OCI-LY3 (cell line): ENCODE measurements around the gene HIPK2.

ENCODE experiments used
- H2AFZ ChIP-seq: fragments of 200-600, 300-600 bp; shearing (Covaris generic); 2 replicates; pipeline ENCODE4 v1.6.0; 2014; ENCODE audit warnings: antibody characterized with exemption, low read depth, low read length
- H3K27ac ChIP-seq: fragments of 200-600, 300-600 bp; sonication (generic); 2 replicates; pipeline ENCODE4 v1.5.1; 2014; ENCODE audit warnings: mild to moderate bottlenecking, low read length, moderate library complexity, mixed read lengths
- H3K27me3 ChIP-seq: fragments of 200-600, 300-600 bp; sonication (generic); 2 replicates; pipeline ENCODE4 v1.6.1; 2014; ENCODE audit warnings: low read depth, low read length, mixed read lengths
- H3K36me3 ChIP-seq: fragments of 200-600, 300-600 bp; sonication (generic); replicated peaks from 2 replicates; pipeline ENCODE3; 2014; ENCODE audit warnings: low read depth, low read length, mixed read lengths
- H3K4me1 ChIP-seq: fragments of 300-600, 200-600 bp; sonication (generic); 2 replicates; pipeline ENCODE4 v1.6.1; 2014; ENCODE audit warnings: low read length, mixed read lengths
- H3K4me2 ChIP-seq: fragments of 200-600, 300-600 bp; sonication (generic); 2 replicates; pipeline ENCODE4 v1.6.1; 2014; ENCODE audit warnings: low read length, mixed read lengths
- H3K4me3 ChIP-seq: fragments of 300-600, 200-600 bp; sonication (generic); 2 replicates; pipeline ENCODE4 v1.5.1; 2014; ENCODE audit warnings: antibody characterized with exemption, mild to moderate bottlenecking, low read length, moderate library complexity
- H3K79me2 ChIP-seq: fragments of 300-600, 200-600 bp; shearing (Covaris generic); 2 replicates; pipeline ENCODE4 v1.6.1; 2014; ENCODE audit warnings: mild to moderate bottlenecking, low read length, mixed read lengths
- H3K9ac ChIP-seq: fragments of 300-600, 200-600 bp; shearing (Covaris generic); 2 replicates; pipeline ENCODE4 v1.6.0; 2014; ENCODE audit warnings: mild to moderate bottlenecking, low read length, moderate library complexity
- H3K9me3 ChIP-seq: fragments of 200-600, 300-600 bp; shearing (Covaris generic); 2 replicates; pipeline ENCODE4 v1.6.1; 2014; ENCODE audit warnings: low read length, mixed read lengths; ENCODE audit not compliant: insufficient read depth
- H4K20me1 ChIP-seq: fragments of 200-600, 300-600 bp; sonication (generic); 2 replicates; pipeline ENCODE4 v1.6.1; 2016; ENCODE audit warnings: low read length, mixed read lengths; ENCODE audit not compliant: insufficient read depth
- CTCF ChIP-seq: fragments of 200-600, 300-600 bp; sonication (generic); IDR thresholded peaks from 2 replicates; pipeline ENCODE4 v1.5.1; 2014; ENCODE audit warnings: antibody characterized with exemption, low read length, low read depth
- EZH2phosphoT487 ChIP-seq: fragments of 200-600 bp; shearing (Covaris generic); IDR thresholded peaks from 2 replicates; pipeline ENCODE4 v1.6.1; 2018; ENCODE audit warnings: antibody characterized with exemption, mixed run types, low read depth

The HIPK2 gene

GRCh38 chr7:139675127-139676125, 102.4 kb downstream of the HIPK2 start:
- H3K27ac ChIP-seq = no peak overlapping the region
- H3K4me3 ChIP-seq = no peak overlapping the region
- H3K27me3 ChIP-seq = peaks cover 31% of the 10 kb centered on the region
- H3K9ac ChIP-seq = no peak overlapping the region
- peaks cover 3% of the 10 kb centered on the region; the same call in 1 of the 2 replicates for H4K20me1 ChIP-seq
- no peak overlapping the region for H3K4me2 ChIP-seq
- no peaks in the 10 kb centered on the region for H3K79me2 ChIP-seq
- no peaks in the 10 kb centered on the region for H3K36me3 ChIP-seq
- H3K4me1 ChIP-seq = peaks cover 17% of the 10 kb centered on the region
- TF ChIP-seq CTCF (no peak), EZH2phosphoT487 (no peak)
- H2AFZ ChIP-seq = no peak overlapping the region
- H3K9me3 ChIP-seq = no peaks in the 10 kb centered on the region

GRCh38 chr7:139674752-139675126, 103.1 kb downstream of the HIPK2 start:
- H2AFZ ChIP-seq = no peak overlapping the region
- no peak for TF ChIP-seq EZH2phosphoT487
- TF ChIP-seq CTCF = no peak
- peaks cover 17% of the 10 kb centered on the region for H3K4me1 ChIP-seq
- H3K36me3 ChIP-seq = no peaks in the 10 kb centered on the region
- H3K9me3 ChIP-seq = no peaks in the 10 kb centered on the region
- peaks cover 3% of the 10 kb centered on the region; the same call in 1 of the 2 replicates for H4K20me1 ChIP-seq
- no peak overlapping the region for H3K4me2 ChIP-seq
- no peak overlapping the region for H3K4me3 ChIP-seq
- H3K79me2 ChIP-seq = no peaks in the 10 kb centered on the region
- H3K27ac ChIP-seq = no peak overlapping the region
- no peak overlapping the region for H3K9ac ChIP-seq
- peaks cover 34% of the 10 kb centered on the region for H3K27me3 ChIP-seq

- no peak overlapping the region for H2AFZ ChIP-seq
- peaks cover 3% of the 10 kb centered on the region; the same call in 1 of the 2 replicates for H4K20me1 ChIP-seq
- H3K4me3 ChIP-seq = no peak overlapping the region
- no peak overlapping the region for H3K27ac ChIP-seq
- H3K79me2 ChIP-seq = no peaks in the 10 kb centered on the region
- peaks cover 17% of the 10 kb centered on the region for H3K4me1 ChIP-seq
- H3K27me3 ChIP-seq = peaks cover 34% of the 10 kb centered on the region
- H3K9ac ChIP-seq = no peak overlapping the region
- no peaks in the 10 kb centered on the region for H3K36me3 ChIP-seq
- TF ChIP-seq CTCF = no peak
- no peak for TF ChIP-seq EZH2phosphoT487
- no peaks in the 10 kb centered on the region for H3K9me3 ChIP-seq
- no peak overlapping the region for H3K4me2 ChIP-seq
Measured at GRCh38 chr7:139674341-139674740, 103.5 kb downstream of the HIPK2 start.

- Histone ChIP-seq H3K9me3 (no peaks in the 10 kb centered on the region), H3K79me2 (no peaks in the 10 kb centered on the region), H3K27me3 (peaks cover 38% of the 10 kb centered on the region), H3K27ac (no peak overlapping the region), H3K36me3 (no peaks in the 10 kb centered on the region), H3K4me3 (no peak overlapping the region), H4K20me1 (peaks cover 3% of the 10 kb centered on the region; the same call in 1 of the 2 replicates), H3K9ac (no peak overlapping the region), H2AFZ (no peak overlapping the region), H3K4me1 (peaks cover 17% of the 10 kb centered on the region), H3K4me2 (0 out of 2 replicates have a peak overlapping the region, but pooled peaks have one; percentile 73)
- no peak for TF ChIP-seq EZH2phosphoT487
- no peak for TF ChIP-seq CTCF
Measured at GRCh38 chr7:139673762-139674161, 104.0 kb downstream of the HIPK2 start.
